CD14-positive monocyte (primary cell): Measurements from ENCODE around the gene DGKH. TPM values are rescaled to one million over a fixed set of nuclear protein-coding genes. Genes with fewer than 3 reads are reported as not detected.

Experiments
- DNase-seq, 3 donors: peaks; one replicate each; pipeline ENCODE4 v3.0.0-alpha.2; 2011 to 2022
- H2AFZ ChIP-seq: 2 replicates; pipeline ENCODE4 v1.6.0; 2012; ENCODE audit warnings: mild to moderate bottlenecking, low read depth, low read length, inconsistent platforms; ENCODE audit not compliant: insufficient read depth, poor library complexity, severe bottlenecking
- H3K27ac ChIP-seq, 2 donors: 1 replicate in 1 of 2; 2 replicates in 1 of 2; pipeline ENCODE4 v1.5.1; 2012 to 2013; ENCODE audit warnings: low read length in 2 of 2, control low read depth in 1 of 2, inconsistent platforms in 1 of 2, low read depth in 1 of 2, mild to moderate bottlenecking in 1 of 2
- H3K27me3 ChIP-seq, 2 donors: one replicate each; pipeline versions ENCODE4 v1.6.0 to v1.6.1; 2011 to 2013; ENCODE audit warnings: low read length in 2 of 2; ENCODE audit not compliant: control insufficient read depth in 2 of 2, insufficient read depth in 2 of 2
- H3K36me3 ChIP-seq, 2 donors: replicated peaks in 1 of 2; 1 replicate in 1 of 2; 2 replicates in 1 of 2; pipeline versions ENCODE4 v1.5.1 to v1.6.1; 2012 to 2013; ENCODE audit warnings: low read length in 2 of 2, control low read depth in 1 of 2, inconsistent platforms in 1 of 2, mild to moderate bottlenecking in 1 of 2; ENCODE audit not compliant: insufficient read depth in 2 of 2, control insufficient read depth in 1 of 2
- H3K4me1 ChIP-seq, 2 donors: 1 replicate in 1 of 2; 2 replicates in 1 of 2; pipeline versions ENCODE4 v1.5.1 to v1.6.1; 2012 to 2013; ENCODE audit warnings: low read length in 2 of 2, control low read depth in 1 of 2, inconsistent platforms in 1 of 2, mild to moderate bottlenecking in 1 of 2, moderate library complexity in 1 of 2; ENCODE audit not compliant: insufficient read depth in 2 of 2, control insufficient read depth in 1 of 2
- H3K4me2 ChIP-seq: replicated peaks from 2 replicates; pipeline ENCODE3; 2012; ENCODE audit warnings: low read length, moderate library complexity, mild to moderate bottlenecking; ENCODE audit not compliant: poor library complexity, severe bottlenecking; ENCODE audit errors: extremely low read depth
- H3K4me3 ChIP-seq, 3 experiments: fragments of 200-600 bp in 1 of 3; sonication (generic) in 1 of 3; replicated peaks in 1 of 3; 1 replicate in 2 of 3; 2 replicates in 1 of 3; pipeline ENCODE4 v1.5.1; 2011 to 2013; ENCODE audit warnings: low read length in 3 of 3, mild to moderate bottlenecking in 3 of 3, control low read depth in 2 of 3, low read depth in 2 of 3, inconsistent platforms in 1 of 3, moderate library complexity in 1 of 3
- H3K79me2 ChIP-seq: 2 replicates; pipeline ENCODE4 v1.6.0; 2012; ENCODE audit warnings: mild to moderate bottlenecking, control low read depth, inconsistent platforms, low read length, moderate library complexity; ENCODE audit not compliant: insufficient read depth
- H3K9ac ChIP-seq: 2 replicates; pipeline ENCODE4 v1.6.0; 2017; ENCODE audit warnings: low read length, mild to moderate bottlenecking; ENCODE audit not compliant: insufficient read depth, poor library complexity, severe bottlenecking
- H3K9me3 ChIP-seq, 2 donors: replicated peaks in 1 of 2; 1 replicate in 1 of 2; 2 replicates in 1 of 2; pipeline versions ENCODE4 v1.5.1 to v1.6.1; 2012 to 2013; ENCODE audit warnings: low read length in 2 of 2, control low read depth in 1 of 2; ENCODE audit not compliant: control insufficient read depth in 1 of 2, insufficient read depth in 1 of 2
- H4K20me1 ChIP-seq: 2 replicates; pipeline ENCODE4 v1.6.0; 2012; ENCODE audit warnings: mild to moderate bottlenecking, low read length, control low read depth, moderate library complexity; ENCODE audit not compliant: insufficient read depth
- H3K27ac Mint-ChIP-seq, 7 donors: one replicate each; pipeline ENCODE4 v1.8.0; 2020; ENCODE audit warnings: mild to moderate bottlenecking in 7 of 7, mixed read lengths in 7 of 7, moderate library complexity in 6 of 7, inconsistent platforms in 2 of 7
- H3K27me3 Mint-ChIP-seq, 3 donors: one replicate each; pipeline ENCODE4 v1.8.0; 2021 to 2022; ENCODE audit warnings: low read depth in 3 of 3, mild to moderate bottlenecking in 3 of 3, mixed read lengths in 3 of 3, moderate library complexity in 3 of 3, inconsistent platforms in 1 of 3
- H3K36me3 Mint-ChIP-seq, 2 donors: one replicate each; pipeline ENCODE4 v1.8.0; 2020; ENCODE audit warnings: mixed read lengths in 2 of 2, inconsistent platforms in 1 of 2, mild to moderate bottlenecking in 1 of 2
- H3K4me1 Mint-ChIP-seq: one replicate; pipeline ENCODE4 v1.8.0; 2020; ENCODE audit warnings: mild to moderate bottlenecking, mixed read lengths
- H3K4me3 Mint-ChIP-seq, 2 donors: one replicate each; pipeline ENCODE4 v1.8.0; 2020; ENCODE audit warnings: mild to moderate bottlenecking in 2 of 2, mixed read lengths in 2 of 2, moderate library complexity in 1 of 2
- H3K9me3 Mint-ChIP-seq, 7 donors: one replicate each; pipeline ENCODE4 v1.8.0; 2020 to 2022; ENCODE audit warnings: mixed read lengths in 7 of 7, mild to moderate bottlenecking in 6 of 7, moderate library complexity in 6 of 7, inconsistent platforms in 2 of 7
- CTCF ChIP-seq: fragments of 200-600 bp; IDR thresholded peaks from one replicate; pipeline ENCODE4 v1.8.0; 2022; ENCODE audit warnings: antibody characterized with exemption, mild to moderate bottlenecking
- WGBS: methylation state at CpG from one replicate; pipeline ENCODE4 v1.1.5; 2013; ENCODE audit warnings: missing lambda C conversion rate; ENCODE audit not compliant: insufficient coverage; 5-methylcytosine and 5-hydroxymethylcytosine counted together
- intact Hi-C, 2 donors: fragments of 100-400 bp; cut with micrococcal nuclease; formaldehyde crosslinking; loops; one replicate each; pipeline versions ENCODE4 v1.15.0 to v1.15.1; 2023
- polyA plus RNA-seq, 3 donors: library from polyadenylated mRNA; depleted of rRNA in 1 of 3; unstranded in 2 of 3; stranded (reverse) in 1 of 3; fragments of 300-500 nt in 2 of 3; fragments of >200 nt in 1 of 3; fragmentation: Illumina TruSeq in 2 of 3; gene quantifications; 1 replicate in 2 of 3; 2 replicates in 1 of 3; pipeline ENCODE4 v1.2.3, GENCODE V29; 2012 to 2021

DGKH gene
- polyA plus RNA-seq, 3 donors: 0.10 to 0.79 (median 0.15) TPM

- Histone ChIP-seq H2AFZ (no peak overlapping the region), H3K4me3 (no peak overlapping the region), H3K27me3 (no peaks in the 10 kb centered on the region), H3K79me2 (no peaks in the 10 kb centered on the region), H4K20me1 (no peaks in the 10 kb centered on the region), H3K36me3 (no peaks in the 10 kb centered on the region), H3K27ac (no peak overlapping the region), H3K9ac (no peak overlapping the region), H3K4me2 (no peak overlapping the region), H3K4me1 (no peaks in the 10 kb centered on the region), H3K9me3 (no peaks in the 10 kb centered on the region)
- intact Hi-C loops: no loop called here
- H3K9me3 Mint-ChIP-seq: peaks cover 0 to 1% (median 0%) of the 10 kb centered on the region in 7 donors
- no peaks in the 10 kb centered on the region for H3K27me3 Mint-ChIP-seq
- 90% methylated on average over 2 of the region's 8 CpGs for WGBS
- no peak for DNase-seq
- H3K4me3 Mint-ChIP-seq: no peak overlapping the region
- H3K36me3 Mint-ChIP-seq: peaks cover 2 to 7% of the 10 kb centered on the region in 2 donors
- no peaks in the 10 kb centered on the region for H3K4me1 Mint-ChIP-seq
- TF ChIP-seq CTCF: no peak
- H3K27ac Mint-ChIP-seq: no peak overlapping the region
These were observed 126.1 kb downstream of the DGKH start for GRCh38 chr13:42174344-42175162.

GRCh38 chr13:42176294-42176693, 127.8 kb downstream of the DGKH start:
- Histone ChIP-seq H3K4me3 (no peak overlapping the region), H3K9ac (no peak overlapping the region), H3K4me2 (no peak overlapping the region), H4K20me1 (no peaks in the 10 kb centered on the region), H3K9me3 (no peaks in the 10 kb centered on the region), H3K79me2 (no peaks in the 10 kb centered on the region), H2AFZ (no peak overlapping the region), H3K36me3 (no peaks in the 10 kb centered on the region), H3K27me3 (no peaks in the 10 kb centered on the region), H3K27ac (no peak overlapping the region), H3K4me1 (no peaks in the 10 kb centered on the region)
- no peak for DNase-seq
- peaks cover 3 to 8% of the 10 kb centered on the region in 2 donors for H3K36me3 Mint-ChIP-seq
- H3K27ac Mint-ChIP-seq: no peak overlapping the region
- H3K4me1 Mint-ChIP-seq: no peaks in the 10 kb centered on the region
- TF ChIP-seq CTCF: no peak
- no peaks in the 10 kb centered on the region for H3K27me3 Mint-ChIP-seq
- H3K4me3 Mint-ChIP-seq: no peak overlapping the region
- peaks cover 0 to 7% (median 3%) of the 10 kb centered on the region in 7 donors for H3K9me3 Mint-ChIP-seq
- intact Hi-C loops: no loop called here
